Stimulated activated CD4-positive, alpha-beta T cell treated with anti-CD3 and anti-CD28 coated beads, Interleukin-15, amount 100 ng/mL, for 1 hour (primary cell): ENCODE results near the gene KCNQ5.

Source experiments
- DNase-seq, 2 donors: peaks; one replicate each; pipeline ENCODE4 v3.0.0-alpha.2; 2020; ENCODE audit warnings: low read depth in 1 of 2, low spot score in 1 of 2

The KCNQ5 gene

GRCh38 chr6:72836971-72837370, 215.1 kb downstream of the KCNQ5 start:
- no peak for DNase-seq

DNA sequence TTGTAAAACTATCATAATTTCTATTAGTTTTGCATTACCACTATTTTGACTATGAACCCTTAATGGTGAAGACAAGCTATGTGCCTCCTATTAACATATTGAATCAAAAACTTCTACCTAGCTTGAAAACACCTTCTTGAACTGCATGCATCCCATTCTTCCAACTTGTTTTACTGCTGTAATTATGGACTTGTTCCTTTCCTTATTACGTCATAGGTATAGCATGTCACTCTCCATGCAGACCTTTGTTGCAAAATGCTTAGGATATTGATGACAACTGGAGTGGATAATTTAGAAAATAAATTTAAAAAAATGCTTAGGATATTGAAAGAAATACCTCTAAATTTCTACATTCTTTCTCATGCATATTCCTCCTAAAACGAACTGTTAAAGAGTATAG, 219.3 kb downstream of the KCNQ5 start:
- DNase-seq, result no peak

DNA sequence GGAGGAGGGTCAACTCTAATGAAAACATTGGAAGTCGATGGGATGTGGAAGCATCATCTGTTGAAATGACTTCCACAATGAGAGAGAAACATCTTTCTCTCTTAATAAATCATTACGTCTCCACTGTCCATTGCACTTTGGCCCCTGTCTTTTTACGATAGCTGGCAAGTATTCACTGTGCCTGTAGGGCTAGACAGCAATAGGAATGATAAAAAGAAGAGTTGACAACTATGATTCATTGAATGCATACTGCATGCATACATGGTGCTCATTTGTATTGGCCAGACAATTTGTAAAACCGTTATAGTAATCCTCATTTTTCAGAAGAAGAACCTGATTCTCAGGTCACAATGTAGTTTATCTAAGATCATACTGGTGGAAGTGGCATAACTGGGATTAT, 220.3 kb downstream of the KCNQ5 start:
- DNase-seq, result no peak

DNA sequence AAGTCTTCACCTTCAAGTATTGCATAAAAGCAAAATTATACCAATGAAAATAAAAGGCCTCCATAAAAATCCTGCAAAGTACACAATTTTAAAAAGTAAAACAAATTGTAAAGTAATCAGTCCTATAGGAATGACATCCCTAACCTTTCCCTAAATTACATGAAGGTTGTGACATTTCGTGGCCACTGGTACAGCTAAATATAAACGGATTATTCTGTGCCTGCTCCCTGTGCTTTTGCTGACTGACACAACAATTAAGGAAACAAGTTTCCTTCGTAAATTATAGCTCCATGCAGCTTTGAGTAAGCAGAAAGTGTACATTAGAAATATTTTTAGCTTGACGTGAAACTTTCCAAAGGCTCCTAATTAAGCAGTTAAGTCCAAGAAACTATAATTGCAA, 222.8 kb downstream of the KCNQ5 start:
- no peak for DNase-seq

DNA sequence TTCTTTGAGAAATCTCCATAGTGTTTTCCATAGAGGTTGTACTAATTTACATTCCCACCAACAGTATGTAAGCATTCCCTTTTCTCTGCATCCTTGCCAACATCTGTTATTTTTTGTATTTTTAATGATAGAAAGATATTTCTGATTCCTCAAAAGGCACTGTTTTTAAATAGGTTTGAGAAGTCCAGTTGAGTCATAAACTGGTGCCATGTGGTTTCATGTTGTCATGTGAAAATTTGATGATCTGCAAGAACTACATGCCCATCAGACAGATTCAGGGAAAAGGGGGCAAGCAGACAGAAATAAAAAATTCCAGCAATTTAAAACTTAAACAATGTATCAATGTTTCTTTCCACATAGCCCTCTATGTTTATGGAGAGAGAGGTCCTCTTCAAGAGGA, 227.5 kb downstream of the KCNQ5 start:
- DNase-seq, result no peak

GRCh38 chr6:72850040-72850439, 228.2 kb downstream of the KCNQ5 start:
- no peak for DNase-seq

DNA sequence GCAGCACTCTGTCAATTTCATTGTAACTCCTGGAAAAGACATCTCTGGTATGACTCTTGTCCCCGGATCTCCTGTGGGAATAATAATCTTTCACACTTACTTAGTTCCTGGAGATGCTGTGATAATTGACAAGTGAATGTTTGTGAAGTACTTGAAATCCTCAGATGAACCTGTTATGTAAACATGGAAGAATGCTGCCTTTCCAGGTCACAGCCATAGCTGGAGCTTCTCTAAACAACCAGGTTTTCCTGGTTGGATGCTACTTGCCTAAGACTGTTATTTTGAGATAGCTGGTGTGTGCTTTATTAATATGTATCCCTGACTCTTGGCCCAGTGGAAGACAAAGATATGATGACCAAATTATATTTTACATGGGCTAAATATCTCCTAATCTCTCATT, 228.6 kb downstream of the KCNQ5 start:
- no peak for DNase-seq

GRCh38 chr6:72855471-72855870, 233.6 kb downstream of the KCNQ5 start:
- no peak for DNase-seq

- DNase-seq, result no peak
These were observed 234.9 kb downstream of the KCNQ5 start for GRCh38 chr6:72856801-72857200.

DNA sequence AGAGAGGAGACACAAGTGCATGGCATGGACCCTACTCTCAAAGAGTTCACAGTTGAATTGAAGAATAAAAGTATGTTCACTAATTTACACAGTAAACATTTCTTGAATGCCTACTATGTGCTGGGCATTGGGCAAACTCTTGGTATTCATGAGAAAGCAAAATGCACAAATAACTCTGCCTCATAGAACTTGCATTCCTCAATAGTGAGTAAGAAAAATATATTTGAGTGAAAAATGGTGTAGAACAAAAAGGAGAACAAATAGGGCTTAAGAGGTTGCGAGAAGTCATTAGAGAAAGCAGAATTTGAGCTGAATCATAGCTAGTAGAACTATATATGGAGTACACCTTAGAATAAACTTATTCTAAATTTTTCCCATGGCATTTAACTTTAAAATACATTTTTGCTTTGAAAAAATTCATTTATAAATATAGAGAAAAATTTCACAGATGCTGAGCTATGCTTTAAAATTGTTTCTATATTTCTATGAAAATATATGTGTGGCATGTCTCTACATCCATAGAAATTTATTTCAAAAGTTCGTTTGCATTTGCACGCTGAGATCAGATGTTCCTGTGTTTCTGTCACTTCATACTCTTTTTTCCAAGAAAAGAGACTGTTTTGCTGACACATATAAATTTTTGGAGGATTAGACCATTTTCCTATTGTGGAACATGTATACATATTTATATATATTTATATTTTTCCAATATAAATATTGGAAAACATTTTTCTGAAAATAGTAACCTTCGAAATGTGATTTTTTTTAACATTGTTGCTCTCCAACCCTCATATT, 236.1 kb downstream of the KCNQ5 start:
- DNase-seq, result no peak

DNA sequence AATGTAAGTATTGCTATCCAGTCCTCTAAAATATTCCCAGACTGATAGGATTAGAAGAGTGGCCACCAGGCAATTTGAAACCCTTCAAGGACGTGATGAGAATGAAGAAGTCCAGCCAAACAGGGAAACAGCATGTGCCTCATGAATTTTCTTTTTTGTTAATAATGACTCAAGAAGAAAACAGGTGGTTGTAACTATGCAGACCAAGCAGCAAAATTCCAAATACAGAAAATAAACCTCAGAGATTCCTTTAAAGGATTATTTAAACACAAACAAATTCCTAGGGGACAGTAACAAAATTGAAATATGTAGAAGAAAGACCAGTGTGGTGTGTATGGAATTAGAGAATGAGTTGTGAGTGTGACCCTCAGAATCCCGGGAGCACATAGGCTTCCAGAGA, 239.2 kb downstream of the KCNQ5 start:
- DNase-seq, result no peak

- no peak for DNase-seq
These were observed 240.1 kb downstream of the KCNQ5 start for GRCh38 chr6:72861935-72862432.

- DNase-seq, result no peak
These were observed 241.3 kb downstream of the KCNQ5 start for GRCh38 chr6:72863131-72863530.

DNA sequence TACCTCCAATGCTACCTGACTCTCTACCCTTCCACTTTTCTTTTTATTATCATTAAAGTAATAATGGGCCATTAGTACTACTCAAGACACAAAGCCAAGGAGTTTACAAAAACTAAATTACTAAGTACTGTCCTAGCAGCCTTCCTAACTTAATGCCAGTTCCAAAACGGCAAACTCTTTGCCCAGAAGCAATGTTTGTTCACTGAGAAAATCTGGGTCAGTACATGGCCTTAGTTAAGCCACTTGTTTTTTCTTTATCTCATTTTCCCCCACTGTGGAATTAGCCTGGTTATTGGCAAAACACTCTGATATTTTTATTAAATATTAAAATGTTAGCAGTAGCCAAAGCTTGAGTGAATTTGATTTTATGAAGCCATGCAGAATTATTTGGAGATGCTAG, 242.4 kb downstream of the KCNQ5 start:
- DNase-seq, result no peak

- no peak for DNase-seq
These were observed 242.9 kb downstream of the KCNQ5 start for GRCh38 chr6:72864799-72865198.

DNA sequence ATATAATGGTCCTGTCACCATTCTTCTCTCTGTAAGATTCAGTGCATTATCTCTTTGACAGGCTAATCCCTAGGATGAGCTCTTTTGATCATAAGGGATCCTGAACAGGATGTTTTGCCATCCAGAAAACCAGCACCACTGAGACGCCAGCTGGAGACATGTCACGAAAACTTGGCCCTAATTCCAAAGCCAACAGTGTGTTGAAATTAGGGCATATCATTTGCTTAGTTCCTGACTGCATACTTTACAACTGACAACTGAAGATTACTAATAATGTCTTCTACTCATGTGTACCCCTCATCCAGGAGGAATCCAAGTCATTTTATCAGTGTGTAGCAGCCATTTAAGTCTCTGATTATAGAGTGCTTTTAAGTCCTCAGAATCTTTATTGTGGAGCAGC, 243.6 kb downstream of the KCNQ5 start:
- no peak for DNase-seq

- no peak for DNase-seq
These were observed 247.8 kb downstream of the KCNQ5 start for GRCh38 chr6:72869621-72870020.

- DNase-seq, result no peak
These were observed 251.6 kb downstream of the KCNQ5 start for GRCh38 chr6:72873433-72873832.

DNA sequence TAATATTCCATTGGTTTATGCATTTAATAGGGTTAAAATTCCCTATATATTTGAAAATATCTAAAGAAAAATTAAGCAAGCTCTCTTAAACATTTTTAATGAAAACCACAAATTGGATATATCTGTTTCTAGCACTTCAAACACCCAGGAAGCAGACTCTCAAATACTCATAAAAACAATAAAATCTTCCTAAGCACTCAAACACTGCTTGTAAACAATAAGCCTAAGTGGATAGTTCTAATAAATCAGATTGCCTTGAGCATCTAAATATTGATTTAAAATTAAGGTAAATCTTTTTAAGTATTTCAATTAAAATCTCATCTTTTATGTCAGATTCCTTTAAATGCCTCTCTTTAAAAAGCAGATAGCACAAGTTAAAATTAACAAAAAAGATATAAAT, 254.4 kb downstream of the KCNQ5 start:
- DNase-seq, result no peak

GRCh38 chr6:72886170-72886569, 264.3 kb downstream of the KCNQ5 start:
- no peak for DNase-seq

DNA sequence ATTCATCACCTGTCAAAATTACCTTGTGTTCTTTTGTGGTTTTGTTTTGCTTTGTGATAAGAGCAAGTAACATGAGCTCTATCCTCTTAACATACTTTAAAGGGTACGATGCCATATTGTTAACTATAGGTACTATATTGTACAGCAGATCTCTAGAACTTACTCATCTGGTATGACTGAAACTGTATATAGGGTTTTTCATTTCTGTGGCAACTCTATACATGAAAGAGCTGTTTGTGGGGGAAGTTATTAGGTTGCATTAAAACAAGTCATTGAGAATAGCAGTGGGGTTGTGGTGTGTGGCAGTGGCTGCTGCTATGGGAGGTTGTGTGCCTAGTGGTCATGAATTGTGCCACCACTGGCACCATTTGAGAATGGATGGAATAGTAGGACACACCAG, 268.4 kb downstream of the KCNQ5 start:
- DNase-seq, result no peak

DNA sequence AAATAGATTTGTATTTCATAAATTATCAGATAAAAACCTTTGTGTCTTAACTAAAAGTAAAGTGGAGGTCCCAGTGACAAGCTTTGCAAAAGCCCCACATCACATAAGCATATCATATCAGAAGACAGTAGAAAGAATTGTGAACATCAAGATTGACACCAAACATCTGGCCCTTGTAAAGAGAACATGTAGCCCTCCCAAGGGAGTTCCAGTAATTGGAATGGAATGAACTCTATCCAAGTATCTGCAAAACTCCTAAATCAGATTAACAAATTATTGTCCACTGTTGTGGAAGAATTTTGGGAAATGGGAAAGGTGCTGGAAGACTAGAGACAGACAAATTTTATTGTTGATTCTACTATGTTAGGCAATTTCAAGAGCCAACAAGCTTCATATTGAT, 268.8 kb downstream of the KCNQ5 start:
- DNase-seq, result no peak

GRCh38 chr6:72892901-72893300, 271.0 kb downstream of the KCNQ5 start:
- no peak for DNase-seq
